ENCODE data around the gene HLF. TPM values are rescaled to one million over a fixed set of nuclear protein-coding genes. Genes with fewer than 3 reads are reported as not detected.

Gene HLF
- total and polyA plus RNA-seq, 4 donors: 8.0 to 59.3 (median 24.6) TPM

- no peak overlapping the region for H3K4me3 ChIP-seq (ENCODE audit: low read depth in 1 of 3, low read length in 3 of 3)
- H3K4me1 ChIP-seq (ENCODE audit: control insufficient read depth in 4 of 4, insufficient read depth in 4 of 4, low read length in 3 of 4): peaks cover 3 to 18% (median 13%) of the 10 kb centered on the region in 4 donors
- no peaks in the 10 kb centered on the region for H3K36me3 ChIP-seq (ENCODE audit: control insufficient read depth in 4 of 4, insufficient read depth in 3 of 4, low read depth in 1 of 4, low read length in 3 of 4)
- H3K9me3 ChIP-seq (ENCODE audit: control insufficient read depth in 4 of 4, low read length in 3 of 4): no peaks in the 10 kb centered on the region
- no peak for DNase-seq (ENCODE audit: low spot score)
- no peaks in the 10 kb centered on the region for H3K27me3 ChIP-seq (ENCODE audit: control insufficient read depth in 4 of 4, insufficient read depth in 4 of 4, low read length in 3 of 4)
- WGBS: 85% methylated on average over 2 of the region's 2 CpGs
- H3K9ac ChIP-seq (ENCODE audit: low read depth in 1 of 2, low read length in 2 of 2): no peak overlapping the region
- no peak for TF ChIP-seq REST (IDR thresholded peaks at IDR 0.05)
- no peak for TF ChIP-seq JUND (IDR thresholded peaks at IDR 0.05)
- TF ChIP-seq HNF4G (IDR thresholded peaks at IDR 0.05): no peak
- TF ChIP-seq, protein P1, sequence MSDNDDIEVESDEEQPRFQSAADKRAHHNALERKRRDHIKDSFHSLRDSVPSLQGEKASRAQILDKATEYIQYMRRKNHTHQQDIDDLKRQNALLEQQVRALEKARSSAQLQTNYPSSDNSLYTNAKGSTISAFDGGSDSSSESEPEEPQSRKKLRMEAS (IDR thresholded peaks at IDR 0.05): no peak
- TF ChIP-seq GABPA (IDR thresholded peaks at IDR 0.05 in 1 of 2, conservative IDR thresholded peaks at IDR 0.05 in 1 of 2): no peak
- TF ChIP-seq YY1 (IDR thresholded peaks at IDR 0.05): no peak
- TF ChIP-seq HNF4A (conservative IDR thresholded peaks at IDR 0.05): no peak
- TF ChIP-seq FOXA2 (IDR thresholded peaks at IDR 0.05): no peak
- TF ChIP-seq, protein P2, sequence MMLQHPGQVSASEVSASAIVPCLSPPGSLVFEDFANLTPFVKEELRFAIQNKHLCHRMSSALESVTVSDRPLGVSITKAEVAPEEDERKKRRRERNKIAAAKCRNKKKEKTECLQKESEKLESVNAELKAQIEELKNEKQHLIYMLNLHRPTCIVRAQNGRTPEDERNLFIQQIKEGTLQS (IDR thresholded peaks at IDR 0.05): no peak
- TF ChIP-seq SP1 (IDR thresholded peaks at IDR 0.05): no peak
- no peak for TF ChIP-seq CTCF (IDR thresholded peaks at IDR 0.05; ENCODE audit: low read depth, low read length, missing input control)
- no peak for TF ChIP-seq NR2F2 (IDR thresholded peaks at IDR 0.05)
- TF ChIP-seq RXRA (IDR thresholded peaks at IDR 0.05): no peak
- H3K27ac ChIP-seq (ENCODE audit: low read depth in 1 of 2, low read length in 2 of 2): no peak overlapping the region
Observed at GRCh38 chr17:55236316-55236715, 28.4 kb upstream of the HLF start.

- Histone ChIP-seq H3K27ac (ENCODE audit: low read depth in 1 of 2, low read length in 2 of 2) (no peak overlapping the region), H3K4me1 (ENCODE audit: control insufficient read depth in 4 of 4, insufficient read depth in 4 of 4, low read length in 3 of 4) (peaks cover 3 to 18% (median 13%) of the 10 kb centered on the region in 4 donors), H3K9me3 (ENCODE audit: control insufficient read depth in 4 of 4, low read length in 3 of 4) (no peaks in the 10 kb centered on the region), H3K27me3 (ENCODE audit: control insufficient read depth in 4 of 4, insufficient read depth in 4 of 4, low read length in 3 of 4) (no peaks in the 10 kb centered on the region), H3K36me3 (ENCODE audit: control insufficient read depth in 4 of 4, insufficient read depth in 3 of 4, low read depth in 1 of 4, low read length in 3 of 4) (no peaks in the 10 kb centered on the region), H3K9ac (ENCODE audit: low read depth in 1 of 2, low read length in 2 of 2) (peak overlapping the region in 1 of 2 donors; percentile 47), H3K4me3 (ENCODE audit: low read depth in 1 of 3, low read length in 3 of 3) (no peak overlapping the region)
- TF ChIP-seq HNF4G (IDR thresholded peaks at IDR 0.05) (no peak), FOXA2 (IDR thresholded peaks at IDR 0.05) (no peak), GABPA (IDR thresholded peaks at IDR 0.05 in 1 of 2, conservative IDR thresholded peaks at IDR 0.05 in 1 of 2) (no peak), REST (IDR thresholded peaks at IDR 0.05) (no peak), EGR1 (IDR thresholded peaks at IDR 0.05; ENCODE audit: low read depth in 2 of 2) (no peak), RXRA (IDR thresholded peaks at IDR 0.05) (no peak), CTCF (IDR thresholded peaks at IDR 0.05; ENCODE audit: low read depth, low read length, missing input control) (no peak), FOXA1 (IDR thresholded peaks at IDR 0.05) (no peak)
- TF ChIP-seq, protein P1 (IDR thresholded peaks at IDR 0.05): no peak
- no peak for DNase-seq (ENCODE audit: low spot score)
- 56% methylated on average over 6 of the region's 6 CpGs for WGBS
Observed at GRCh38 chr17:55237268-55237667, 27.5 kb upstream of the HLF start.

All from liver (tissue), 9 donors.